Measurements from ENCODE around the gene SLC5A9.
"Not testable (repeated sequence)": the region's sequence is repeated elsewhere in the genome, so short reads cannot be mapped to it uniquely, and the experiment has no call there.

SLC5A9 gene

GRCh38 chr1:48242141-48242736, 19.7 kb downstream of the SLC5A9 start:
- no peak for DNase-seq

GRCh38 chr1:48245106-48245505, 22.6 kb downstream of the SLC5A9 start:
- peak in 3 of 14 donors; percentile 11 to 45 (median 34) for DNase-seq

- peak in 4 of 14 donors; percentile 11 to 34 (median 24) for DNase-seq
These were observed 24.2 kb downstream of the SLC5A9 start for GRCh38 chr1:48246727-48247126.

GRCh38 chr1:48248356-48248755, 25.8 kb downstream of the SLC5A9 start:
- no peak for DNase-seq

GRCh38 chr1:48249868-48250267, 27.4 kb downstream of the SLC5A9 start:
- DNase-seq, result no peak

- DNase-seq, result no peak
These were observed 28.1 kb downstream of the SLC5A9 start for GRCh38 chr1:48250572-48250971.

GRCh38 chr1:48251323-48251722, 28.8 kb downstream of the SLC5A9 start:
- DNase-seq, result no peak

GRCh38 chr1:48251821-48252220, 29.3 kb downstream of the SLC5A9 start:
- no peak for DNase-seq

GRCh38 chr1:48254254-48254653, 31.7 kb downstream of the SLC5A9 start:
- DNase-seq, result no peak

GRCh38 chr1:48258106-48258505, 35.6 kb downstream of the SLC5A9 start:
- no peak for DNase-seq

GRCh38 chr1:48261881-48262400, 39.4 kb downstream of the SLC5A9 start:
- DNase-seq, result no peak

- DNase-seq, result no peak
These were observed 40.5 kb downstream of the SLC5A9 start for GRCh38 chr1:48263041-48263440.

GRCh38 chr1:48266576-48266975, 44.1 kb downstream of the SLC5A9 start:
- no peak for DNase-seq

GRCh38 chr1:48277437-48277836, 54.9 kb downstream of the SLC5A9 start:
- not testable (repeated sequence) for DNase-seq

- DNase-seq, result not testable (repeated sequence)
These were observed 59.8 kb downstream of the SLC5A9 start for GRCh38 chr1:48282329-48282728.

- DNase-seq, result not testable (repeated sequence)
These were observed 62.3 kb downstream of the SLC5A9 start for GRCh38 chr1:48284696-48285420.

- DNase-seq, result no peak
These were observed 63.0 kb downstream of the SLC5A9 start for GRCh38 chr1:48285525-48285924.

GRCh38 chr1:48291421-48291820, 68.9 kb downstream of the SLC5A9 start:
- no peak for DNase-seq

GRCh38 chr1:48292706-48293105, 70.2 kb downstream of the SLC5A9 start:
- DNase-seq, result no peak

GRCh38 chr1:48294094-48294493, 71.6 kb downstream of the SLC5A9 start:
- not testable (repeated sequence) for DNase-seq

GRCh38 chr1:48294656-48295055, 72.1 kb downstream of the SLC5A9 start:
- DNase-seq, result no peak
